HEK293T (cell line): ENCODE results near the gene FAM171A2.

Experiments used
- CTCF ChIA-PET: fragments of 350-600 bp; formaldehyde crosslinking; extraction: SDS; loops from one replicate; lab custom pipeline; 2021; ENCODE audit warnings: antibody characterized with exemption, inconsistent platforms; lab: Yijun Ruan, JAX
- POLR2A ChIA-PET: fragments of 350-600 bp; formaldehyde crosslinking; extraction: SDS; loops from one replicate; lab custom pipeline; 2020; ENCODE audit warnings: antibody characterized with exemption, inconsistent platforms; lab: Yijun Ruan, JAX
- DNase-seq: peaks from one replicate; pipeline ENCODE4 v3.0.0; 2012; ENCODE audit warnings: mixed read lengths; ENCODE audit errors: extremely low spot score
- ARNT ChIP-seq: fragments of 450-650 bp; IDR thresholded peaks from 2 replicates; pipeline ENCODE4 v1.6.1; 2017; ENCODE audit warnings: mild to moderate bottlenecking
- BHLHE40 ChIP-seq: fragments of 450-650 bp; IDR thresholded peaks from 2 replicates; pipeline ENCODE4 v1.6.1; 2016; ENCODE audit warnings: mild to moderate bottlenecking, moderate library complexity, borderline replicate concordance
- CTBP1 ChIP-seq: fragments of 450-650 bp; IDR thresholded peaks from 2 replicates; pipeline ENCODE4 v1.6.1; 2016; ENCODE audit warnings: borderline replicate concordance
- ELF4 ChIP-seq: fragments of 450-650 bp; IDR thresholded peaks from 2 replicates; pipeline ENCODE4 v1.6.1; 2017; ENCODE audit warnings: antibody characterized with exemption
- FOXA1 ChIP-seq: fragments of 450-650 bp; IDR thresholded peaks from 2 replicates; pipeline ENCODE4 v1.6.1; 2016; ENCODE audit warnings: mild to moderate bottlenecking
- FOXK2 ChIP-seq: fragments of 450-650 bp; IDR thresholded peaks from 2 replicates; pipeline ENCODE4 v1.6.1; 2016; ENCODE audit warnings: mild to moderate bottlenecking
- FOXM1 ChIP-seq: fragments of 450-650 bp; IDR thresholded peaks from 2 replicates; pipeline ENCODE4 v1.6.1; 2017; ENCODE audit warnings: mild to moderate bottlenecking, borderline replicate concordance
- HDGF ChIP-seq: fragments of 450-650 bp; IDR thresholded peaks from 2 replicates; pipeline ENCODE4 v1.6.1; 2017; ENCODE audit warnings: antibody characterized with exemption, borderline replicate concordance
- L3MBTL2 ChIP-seq: fragments of 450-650 bp; conservative IDR thresholded peaks from 2 replicates; pipeline ENCODE4 v1.6.1; 2016; ENCODE audit warnings: mild to moderate bottlenecking
- LEF1 ChIP-seq: fragments of 450-650 bp; IDR thresholded peaks from 2 replicates; pipeline ENCODE4 v1.6.1; 2017; ENCODE audit warnings: mild to moderate bottlenecking, borderline replicate concordance
- NFRKB ChIP-seq: fragments of 450-650 bp; IDR thresholded peaks from 2 replicates; pipeline ENCODE4 v1.6.1; 2016; ENCODE audit warnings: mild to moderate bottlenecking, moderate library complexity
- SP1 ChIP-seq: fragments of 450-650 bp; IDR thresholded peaks from 2 replicates; pipeline ENCODE4 v1.6.1; 2017
- SUZ12 ChIP-seq: fragments of 450-650 bp; IDR thresholded peaks from 2 replicates; pipeline ENCODE4 v1.6.1; 2016; ENCODE audit warnings: mild to moderate bottlenecking
- TARDBP ChIP-seq: fragments of 450-650 bp; IDR thresholded peaks from 2 replicates; pipeline ENCODE4 v1.6.1; 2016
- ZNF384 ChIP-seq: fragments of 450-650 bp; IDR thresholded peaks from 2 replicates; pipeline ENCODE4 v1.6.1; 2016
- TF ChIP-seq, protein P1 (sequence below): fragments of 450-650 bp; IDR thresholded peaks from 2 replicates; pipeline ENCODE4 v1.6.1; 2016

The FAM171A2 gene

DNA sequence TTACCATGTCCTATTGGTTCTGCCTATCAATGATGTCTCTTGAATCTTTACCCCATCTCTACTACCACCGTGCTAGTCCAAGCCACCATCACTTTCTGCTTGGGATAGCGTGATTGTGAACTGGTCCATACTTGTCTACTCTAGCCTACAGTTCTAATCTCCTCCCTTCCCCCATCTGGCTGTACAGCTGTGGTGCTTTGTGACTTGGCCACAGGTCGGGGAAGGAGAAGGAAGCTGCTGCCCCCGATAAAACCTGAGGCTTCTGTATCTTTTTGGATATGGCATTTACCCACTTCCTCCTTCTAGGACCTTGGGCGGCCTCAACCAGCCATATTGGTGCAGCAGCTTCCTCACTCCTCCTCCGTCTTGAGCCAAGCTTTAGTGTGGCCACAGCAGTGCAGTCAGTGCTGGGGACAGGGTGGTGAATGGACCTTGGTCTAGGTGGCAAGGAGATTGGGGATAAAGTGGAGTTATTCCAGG lies 26.1 kb upstream of the FAM171A2 start:
- ChIA-PET CTCF (interaction anchor here (2.5 kb wide), 1 partner anchor 133 kb away, joined by 6 read pairs; no protein-coding TSS in a partner anchor), POLR2A (interaction anchor here (0.6 to 1.2 kb wide), 2 partner anchors 114 to 227 kb away, joined by 3 to 4 read pairs; no protein-coding TSS in a partner anchor)
- DNase-seq: no peak
- TF ChIP-seq L3MBTL2: no peak
- TF ChIP-seq FOXM1: no peak

DNA sequence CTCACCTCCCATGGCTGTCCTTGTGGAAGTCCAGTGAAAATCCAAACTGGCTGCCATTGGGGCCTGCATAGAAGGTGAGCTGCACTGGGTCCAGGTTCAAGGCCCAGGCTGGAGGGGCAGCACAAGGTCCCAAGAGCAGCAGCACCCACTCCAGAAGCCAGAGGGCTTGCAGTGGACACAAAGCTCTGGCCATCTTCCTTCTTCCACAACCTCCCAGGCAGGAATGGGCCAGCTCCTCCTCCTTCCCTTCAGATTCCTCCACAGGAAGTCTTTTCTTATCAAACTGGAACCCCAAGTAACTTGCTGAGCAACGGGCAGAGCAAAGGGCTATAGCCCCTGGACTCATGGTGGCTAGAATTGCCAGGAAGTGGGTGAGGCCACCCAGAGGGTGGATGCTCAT lies 25.6 kb upstream of the FAM171A2 start, which contains the start of gene ITGA2B:
ITGA2B (minus strand) TSS at position 369 of the 400 bp plus-strand sequence; CDS start at position 193, 176 bp downstream.
- ChIA-PET POLR2A (no interaction called here), CTCF (interaction anchor here (2.5 kb wide), 1 partner anchor 134 kb away, joined by 6 read pairs; no protein-coding TSS in a partner anchor)
- no peak for DNase-seq
- TF ChIP-seq CTBP1: no peak
- TF ChIP-seq, protein P1, sequence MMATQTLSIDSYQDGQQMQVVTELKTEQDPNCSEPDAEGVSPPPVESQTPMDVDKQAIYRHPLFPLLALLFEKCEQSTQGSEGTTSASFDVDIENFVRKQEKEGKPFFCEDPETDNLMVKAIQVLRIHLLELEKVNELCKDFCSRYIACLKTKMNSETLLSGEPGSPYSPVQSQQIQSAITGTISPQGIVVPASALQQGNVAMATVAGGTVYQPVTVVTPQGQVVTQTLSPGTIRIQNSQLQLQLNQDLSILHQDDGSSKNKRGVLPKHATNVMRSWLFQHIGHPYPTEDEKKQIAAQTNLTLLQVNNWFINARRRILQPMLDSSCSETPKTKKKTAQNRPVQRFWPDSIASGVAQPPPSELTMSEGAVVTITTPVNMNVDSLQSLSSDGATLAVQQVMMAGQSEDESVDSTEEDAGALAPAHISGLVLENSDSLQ: no peak
- no peak for TF ChIP-seq HDGF
- no peak for TF ChIP-seq ELF4
- TF ChIP-seq FOXA1: no peak
- TF ChIP-seq LEF1: no peak

DNA sequence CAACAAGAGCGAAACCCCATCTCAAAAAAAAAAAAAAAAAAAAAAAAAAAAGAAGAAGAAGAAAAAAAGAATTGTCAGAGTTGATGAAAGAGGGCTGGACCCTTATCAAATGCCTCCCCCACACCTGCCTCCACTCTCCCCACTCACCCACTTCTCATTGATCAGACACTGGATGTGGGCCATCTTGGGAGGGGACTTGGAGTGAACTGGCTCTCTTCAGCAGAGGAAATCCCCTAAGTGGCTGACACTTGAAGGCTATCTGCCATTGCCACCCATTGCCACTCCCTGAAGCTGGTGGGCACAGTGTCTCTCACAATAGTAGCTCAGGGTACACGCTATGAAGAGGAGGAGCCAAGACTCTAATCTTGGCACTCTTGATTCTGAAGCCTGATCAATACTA lies 24.2 kb upstream of the FAM171A2 start:
- TF ChIP-seq BHLHE40 (no peak), SUZ12 (no peak), NFRKB (no peak), ELF4 (no peak), LEF1 (no peak), ARNT (no peak)
- no peak for DNase-seq
- ChIA-PET CTCF (interaction anchor here (2.5 kb wide), 1 partner anchor 135 kb away, joined by 6 read pairs; no protein-coding TSS in a partner anchor), POLR2A (no interaction called here)

DNA sequence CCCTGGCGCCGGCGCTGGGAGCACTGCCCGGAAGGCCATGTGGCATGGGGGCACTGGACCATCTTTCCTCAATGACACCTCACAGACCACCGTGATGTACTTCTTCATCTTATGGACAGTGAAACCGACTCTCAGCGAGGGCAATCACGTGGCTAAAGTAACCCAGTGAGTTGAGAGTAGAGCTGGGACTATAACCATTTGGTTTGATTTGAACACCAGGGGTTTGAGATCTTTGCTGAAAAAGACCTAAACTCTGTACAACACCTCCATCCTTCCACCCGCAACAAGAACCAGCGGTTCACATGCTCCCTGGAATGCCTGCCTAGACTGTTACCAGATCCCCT lies 22.5 kb upstream of the FAM171A2 start:
- TF ChIP-seq ELF4 (no peak), SUZ12 (no peak), FOXK2 (no peak)
- CTCF ChIA-PET: interaction anchor here (0.5 to 1.5 kb wide), 3 partner anchors 10 to 303 kb away, joined by 3 to 7 read pairs (median 4); no protein-coding TSS in a partner anchor
- POLR2A ChIA-PET: interaction anchor here (0.9 to 1.4 kb wide), 4 partner anchors 12 to 185 kb away, joined by 3 to 7 read pairs (median 4); partner anchors contain the start of gene GPATCH8
- DNase-seq: no peak

DNA sequence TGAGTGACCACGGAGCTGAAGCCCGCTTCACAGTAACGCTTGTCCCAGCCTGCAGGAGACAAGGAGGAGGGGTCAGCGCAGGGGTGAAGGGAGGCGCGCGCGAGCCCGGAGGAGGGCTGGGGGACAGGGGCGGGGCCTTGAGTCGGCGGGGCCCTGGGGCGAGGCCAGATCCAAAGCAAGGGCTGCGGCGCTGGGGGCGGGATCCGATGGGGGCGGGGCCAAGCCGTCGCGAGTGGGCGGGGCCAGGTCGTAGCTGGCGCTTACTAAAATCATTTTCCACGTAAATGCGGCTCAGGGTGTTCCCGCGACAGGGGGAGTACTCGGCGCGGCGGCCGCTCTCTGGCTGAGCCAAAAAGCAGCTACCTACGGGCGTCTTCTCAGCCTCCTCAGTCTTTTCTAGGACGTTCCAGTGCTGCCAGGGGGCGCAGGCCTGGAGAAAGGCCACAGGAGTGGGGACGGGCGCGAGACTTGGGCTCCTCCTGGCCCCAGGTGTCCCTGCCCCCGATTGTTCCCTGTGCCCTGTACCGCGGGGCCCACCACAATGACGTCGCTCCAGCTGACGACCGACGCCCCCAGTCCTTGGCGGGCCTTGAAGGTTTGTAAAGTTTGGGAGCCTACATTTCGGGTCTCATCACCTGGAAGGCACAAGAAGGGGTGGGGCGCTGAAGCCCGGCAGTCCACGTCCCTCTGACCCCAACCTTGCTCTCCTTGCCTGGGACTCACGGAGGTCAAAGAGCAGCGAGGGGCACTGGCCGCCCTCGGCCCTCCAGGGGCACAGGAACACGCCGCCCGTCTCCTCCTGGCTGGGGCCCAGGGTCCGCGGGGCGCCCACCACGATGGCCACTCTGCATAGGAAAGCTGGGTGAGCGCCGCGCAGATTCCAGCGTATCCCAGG lies 21.9 kb upstream of the FAM171A2 start:
- DNase-seq: peak; percentile 94
- ChIA-PET CTCF (interaction anchor here (0.6 to 1.5 kb wide), 5 partner anchors 9 to 259 kb away, joined by 3 to 7 read pairs (median 4); partner anchors contain the start of gene FAM171A2), POLR2A (interaction anchor here (0.6 to 1.5 kb wide), 13 partner anchors 9 to 185 kb away, joined by 3 to 8 read pairs (median 4); partner anchors contain the start of gene GPATCH8)
- TF ChIP-seq LEF1 (no peak), CTBP1 (no peak), FOXA1 (no peak), L3MBTL2 (peak; percentile 42)

DNA sequence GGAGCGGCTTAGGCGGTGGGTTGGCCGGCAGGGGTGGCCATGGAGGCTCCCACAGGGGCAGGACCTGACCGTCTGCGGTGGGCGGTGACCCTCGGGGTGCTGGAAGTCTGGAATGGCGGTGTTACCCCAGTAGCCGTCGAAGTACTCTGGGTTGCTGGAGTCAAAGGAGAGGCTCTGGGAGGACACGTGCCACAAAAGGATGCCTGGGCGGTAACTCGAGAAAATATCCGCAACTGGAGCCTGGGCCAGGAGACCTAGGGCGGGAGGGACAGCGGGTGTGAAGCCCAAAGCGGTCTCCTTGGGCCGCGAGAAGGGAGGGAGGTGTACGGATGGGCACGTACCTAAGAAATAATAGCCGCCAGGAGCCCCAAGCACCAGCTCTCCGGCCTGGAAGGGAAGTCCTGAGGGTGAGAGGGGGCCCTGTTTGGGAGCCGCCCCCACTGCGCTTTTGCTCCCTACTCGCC lies 21.2 kb upstream of the FAM171A2 start:
- DNase-seq: no peak
- POLR2A ChIA-PET: interaction anchor here (0.6 to 1.5 kb wide), 10 partner anchors 9 to 118 kb away, joined by 3 to 8 read pairs (median 4); partner anchors contain the start of gene GPATCH8
- CTCF ChIA-PET: interaction anchor here (0.6 to 1.5 kb wide), 5 partner anchors 9 to 258 kb away, joined by 3 to 7 read pairs (median 4); partner anchors contain the start of gene FAM171A2
- TF ChIP-seq SUZ12 (no peak), BHLHE40 (no peak), L3MBTL2 (peak; percentile 95)

DNA sequence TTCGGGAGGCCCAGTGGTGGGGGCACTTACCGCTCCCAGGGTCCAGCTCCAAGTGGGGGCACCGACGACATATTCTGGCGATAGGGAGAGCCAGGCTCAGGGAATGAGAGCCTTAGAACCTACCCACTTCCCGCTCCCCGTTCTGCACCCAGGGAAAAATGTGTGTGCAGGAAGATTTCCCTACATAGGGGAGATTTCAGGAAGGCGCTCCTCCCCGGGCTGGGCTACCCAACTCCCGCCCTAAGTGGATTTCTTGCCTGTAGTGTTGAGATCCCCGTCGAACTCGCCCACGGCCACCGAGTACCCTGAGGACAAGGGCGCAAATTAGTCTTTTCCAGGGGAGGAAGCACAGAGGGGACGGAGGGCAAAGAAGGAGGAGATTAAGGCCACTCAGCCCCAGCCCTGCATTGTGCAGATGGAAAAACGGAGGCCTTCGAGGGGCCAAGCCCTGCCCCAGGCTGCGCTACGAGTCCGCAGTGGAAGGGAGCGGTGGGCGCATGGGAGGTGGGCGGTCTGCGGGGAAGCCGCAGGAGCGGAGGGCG lies 20.7 kb upstream of the FAM171A2 start:
- POLR2A ChIA-PET: interaction anchor here (0.7 to 1.5 kb wide), 3 partner anchors 14 to 119 kb away, joined by 3 to 5 read pairs (median 3); partner anchors contain the start of gene GPATCH8

More for the DNA sequence above, 20.7 kb upstream of the FAM171A2 start:
- DNase-seq: no peak
- CTCF ChIA-PET: no interaction called here
- TF ChIP-seq HDGF (no peak), SP1 (no peak), CTBP1 (no peak), ARNT (no peak), SUZ12 (no peak), TARDBP (no peak), L3MBTL2 (no peak), LEF1 (no peak), BHLHE40 (no peak), ZNF384 (no peak), NFRKB (no peak), FOXM1 (no peak), FOXA1 (no peak)
